Neutrophil (primary cell): ENCODE results near the gene FAM171A2.
"Not testable (repeated sequence)": the region's sequence is repeated elsewhere in the genome, so short reads cannot be mapped to it uniquely, and the experiment has no call there.

Experiments used
- H3K27ac ChIP-seq: fragments of 200-600 bp; sonication (generic); 2 replicates; pipeline ENCODE4 v1.5.1; 2016; ENCODE audit warnings: mild to moderate bottlenecking, moderate library complexity
- H3K27me3 ChIP-seq: fragments of 200-600 bp; sonication (generic); 2 replicates; pipeline ENCODE4 v1.6.0; 2016; ENCODE audit warnings: mild to moderate bottlenecking
- H3K36me3 ChIP-seq: fragments of 200-600 bp; sonication (generic); 2 replicates; pipeline ENCODE4 v1.5.1; 2017
- H3K4me1 ChIP-seq, 2 experiments: fragments of 200-600 bp in 1 of 2; sonication (generic) in 1 of 2; 1 replicate in 1 of 2; 2 replicates in 1 of 2; pipeline versions ENCODE4 v1.5.1 to v1.6.1; 2013 to 2016; ENCODE audit warnings: low read depth in 1 of 2, low read length in 1 of 2, mild to moderate bottlenecking in 1 of 2, moderate library complexity in 1 of 2; ENCODE audit not compliant: control insufficient read depth in 1 of 2, insufficient read depth in 1 of 2
- H3K4me3 ChIP-seq, 2 experiments: fragments of 200-600 bp in 1 of 2; sonication (generic) in 1 of 2; 1 replicate in 1 of 2; 2 replicates in 1 of 2; pipeline ENCODE4 v1.5.1; 2013 to 2016; ENCODE audit warnings: low read depth in 1 of 2, low read length in 1 of 2, mild to moderate bottlenecking in 1 of 2, moderate library complexity in 1 of 2
- H3K9me3 ChIP-seq: fragments of 200-600 bp; sonication (generic); 2 replicates; pipeline ENCODE4 v1.5.1; 2016
- TF ChIP-seq, protein P1 (sequence below): fragments of 200-600 bp; sonication (generic); IDR thresholded peaks from 2 replicates; pipeline ENCODE4 v1.5.1; 2016; ENCODE audit warnings: antibody characterized with exemption

The FAM171A2 gene

DNA sequence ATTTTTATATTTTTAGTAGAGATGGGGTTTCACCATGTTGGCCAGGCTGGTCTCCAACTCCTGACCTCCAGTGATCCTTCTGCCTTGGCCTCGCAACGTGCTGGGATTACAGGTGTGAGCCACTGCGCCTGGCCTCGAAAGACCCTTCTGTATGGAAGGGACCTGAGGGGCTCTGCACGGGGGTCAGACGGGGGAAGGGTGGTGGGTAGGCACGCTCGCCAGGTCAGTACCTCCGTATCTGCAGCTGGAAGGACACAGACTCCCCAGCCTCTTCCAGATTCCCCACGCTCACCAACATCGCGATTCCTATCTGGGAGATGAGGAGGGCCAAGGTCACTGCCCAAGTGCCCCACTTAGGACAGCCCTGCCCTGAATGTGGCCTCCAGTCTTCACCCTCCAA lies 13.1 kb upstream of the FAM171A2 start:
- H3K27ac ChIP-seq = no peak overlapping the region
- no peaks in the 10 kb centered on the region for H3K36me3 ChIP-seq
- no peaks in the 10 kb centered on the region for H3K4me1 ChIP-seq
- TF ChIP-seq, protein P1, sequence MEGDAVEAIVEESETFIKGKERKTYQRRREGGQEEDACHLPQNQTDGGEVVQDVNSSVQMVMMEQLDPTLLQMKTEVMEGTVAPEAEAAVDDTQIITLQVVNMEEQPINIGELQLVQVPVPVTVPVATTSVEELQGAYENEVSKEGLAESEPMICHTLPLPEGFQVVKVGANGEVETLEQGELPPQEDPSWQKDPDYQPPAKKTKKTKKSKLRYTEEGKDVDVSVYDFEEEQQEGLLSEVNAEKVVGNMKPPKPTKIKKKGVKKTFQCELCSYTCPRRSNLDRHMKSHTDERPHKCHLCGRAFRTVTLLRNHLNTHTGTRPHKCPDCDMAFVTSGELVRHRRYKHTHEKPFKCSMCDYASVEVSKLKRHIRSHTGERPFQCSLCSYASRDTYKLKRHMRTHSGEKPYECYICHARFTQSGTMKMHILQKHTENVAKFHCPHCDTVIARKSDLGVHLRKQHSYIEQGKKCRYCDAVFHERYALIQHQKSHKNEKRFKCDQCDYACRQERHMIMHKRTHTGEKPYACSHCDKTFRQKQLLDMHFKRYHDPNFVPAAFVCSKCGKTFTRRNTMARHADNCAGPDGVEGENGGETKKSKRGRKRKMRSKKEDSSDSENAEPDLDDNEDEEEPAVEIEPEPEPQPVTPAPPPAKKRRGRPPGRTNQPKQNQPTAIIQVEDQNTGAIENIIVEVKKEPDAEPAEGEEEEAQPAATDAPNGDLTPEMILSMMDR = no peak
- peaks cover 49% of the 10 kb centered on the region for H3K27me3 ChIP-seq
- no peaks in the 10 kb centered on the region for H3K9me3 ChIP-seq
- no peak overlapping the region for H3K4me3 ChIP-seq

DNA sequence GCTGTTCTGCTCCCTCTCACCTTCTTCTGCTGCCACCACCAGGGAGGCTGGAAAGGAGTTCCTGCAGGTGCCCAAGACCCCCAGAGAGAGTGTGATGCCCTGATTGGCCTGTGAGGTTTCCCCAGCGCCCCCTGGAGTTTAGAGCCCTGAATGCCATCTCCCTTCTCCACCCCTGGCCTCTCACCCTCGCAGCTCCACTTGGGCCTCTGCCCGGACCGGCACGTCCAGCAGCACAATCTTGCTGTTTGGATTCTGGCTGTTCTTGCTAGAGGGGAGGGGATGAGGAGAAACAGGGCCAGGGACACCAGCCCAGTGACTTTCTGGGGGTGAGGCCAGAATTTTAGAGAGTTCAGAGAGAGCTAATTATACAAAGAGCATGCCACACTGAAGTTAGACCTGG lies 12.5 kb upstream of the FAM171A2 start:
- Histone ChIP-seq H3K4me3 (no peak overlapping the region), H3K4me1 (no peaks in the 10 kb centered on the region), H3K36me3 (no peaks in the 10 kb centered on the region), H3K9me3 (no peaks in the 10 kb centered on the region), H3K27me3 (peaks cover 49% of the 10 kb centered on the region), H3K27ac (no peak overlapping the region)
- TF ChIP-seq, protein P1 = no peak

DNA sequence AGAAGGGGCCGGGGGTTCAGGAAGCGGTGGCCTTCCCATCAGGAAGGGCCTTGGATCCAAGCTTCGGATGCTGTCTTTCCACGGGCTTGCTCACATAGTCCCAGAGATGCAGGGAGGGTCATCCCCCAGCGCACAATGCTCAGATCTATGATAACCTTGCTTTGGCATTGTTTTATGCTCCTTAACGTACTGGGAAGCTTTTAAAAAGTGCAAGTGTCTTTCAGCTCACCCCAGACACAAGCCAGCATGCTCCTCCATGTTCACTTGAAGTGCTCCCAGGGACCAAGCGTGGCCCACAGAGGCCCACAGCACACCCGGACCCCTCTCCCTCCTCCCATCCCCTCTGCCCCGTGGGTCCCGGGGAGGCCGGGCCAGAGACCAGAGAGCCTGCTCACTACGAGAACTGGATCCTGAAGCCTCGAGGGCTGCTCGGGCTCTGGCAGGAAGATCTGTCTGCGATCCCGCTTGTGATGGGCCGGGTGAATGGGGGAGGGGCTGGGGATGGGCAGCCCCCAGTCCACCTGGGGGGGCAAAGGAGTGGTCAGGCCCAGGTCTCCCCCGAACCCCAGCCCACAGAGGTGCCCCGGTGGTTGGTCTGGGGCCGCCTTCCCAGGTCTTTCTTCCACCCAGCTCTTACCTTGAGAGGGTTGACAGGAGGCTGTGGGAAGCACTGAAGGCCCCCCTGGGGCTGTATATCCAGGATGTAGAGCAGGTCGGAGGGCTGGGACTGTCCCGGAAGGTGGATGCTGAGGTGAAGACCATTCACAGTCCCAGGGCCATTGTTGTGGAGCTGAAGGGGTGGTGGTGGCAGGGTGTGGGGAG lies 11.8 kb upstream of the FAM171A2 start:
- Histone ChIP-seq H3K4me1 (no peaks in the 10 kb centered on the region), H3K27ac (no peak overlapping the region), H3K4me3 (no peak overlapping the region), H3K9me3 (no peaks in the 10 kb centered on the region), H3K36me3 (no peaks in the 10 kb centered on the region), H3K27me3 (peaks cover 55% of the 10 kb centered on the region)
- TF ChIP-seq, protein P1 = no peak

DNA sequence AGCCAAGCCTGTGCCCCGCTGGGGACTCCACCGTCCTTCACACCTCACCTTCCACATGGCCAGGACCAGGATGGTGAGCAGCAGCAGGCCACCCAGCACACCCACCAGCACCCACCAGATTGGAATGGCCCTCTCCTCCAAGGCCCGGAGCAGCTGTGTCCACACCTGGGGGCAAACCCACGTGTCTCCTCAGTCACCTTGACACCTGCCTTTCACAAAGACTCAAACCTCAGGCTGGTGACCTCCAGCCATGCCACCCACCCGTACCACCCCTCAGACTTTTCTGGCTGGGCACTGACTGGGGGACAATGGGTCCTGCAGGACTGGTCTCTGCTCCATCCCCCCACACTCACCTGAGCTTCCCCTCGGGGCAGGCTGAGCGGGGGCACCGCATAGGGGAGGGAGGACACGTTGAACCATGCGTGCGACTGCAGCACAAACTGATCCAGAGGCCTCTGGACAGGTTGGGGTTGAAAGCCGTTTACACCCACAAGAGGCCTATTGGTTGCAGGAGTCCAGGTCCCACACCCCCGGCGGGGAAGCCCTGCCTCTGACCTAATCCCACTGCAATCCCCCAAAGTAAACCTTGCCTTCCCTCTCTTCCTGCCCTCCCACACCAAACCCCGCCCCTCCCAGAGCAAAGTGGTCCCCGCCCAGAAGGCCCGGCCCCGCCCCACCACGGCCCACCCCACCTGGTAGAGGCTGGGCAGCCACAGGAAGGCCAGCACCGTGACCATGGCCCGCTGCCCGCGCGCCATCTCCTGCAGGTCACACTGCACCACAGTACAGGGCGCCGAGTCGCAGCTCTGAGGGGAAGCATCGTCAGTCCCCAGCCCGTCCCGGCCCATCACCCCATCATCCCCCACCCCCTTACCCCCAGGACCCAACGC lies 10.9 kb upstream of the FAM171A2 start:
- TF ChIP-seq, protein P1 = no peak
- H3K4me3 ChIP-seq = no peak overlapping the region
- peaks cover 64% of the 10 kb centered on the region for H3K27me3 ChIP-seq
- no peaks in the 10 kb centered on the region for H3K36me3 ChIP-seq
- H3K9me3 ChIP-seq = no peaks in the 10 kb centered on the region
- no peaks in the 10 kb centered on the region for H3K4me1 ChIP-seq
- H3K27ac ChIP-seq = no peak overlapping the region

DNA sequence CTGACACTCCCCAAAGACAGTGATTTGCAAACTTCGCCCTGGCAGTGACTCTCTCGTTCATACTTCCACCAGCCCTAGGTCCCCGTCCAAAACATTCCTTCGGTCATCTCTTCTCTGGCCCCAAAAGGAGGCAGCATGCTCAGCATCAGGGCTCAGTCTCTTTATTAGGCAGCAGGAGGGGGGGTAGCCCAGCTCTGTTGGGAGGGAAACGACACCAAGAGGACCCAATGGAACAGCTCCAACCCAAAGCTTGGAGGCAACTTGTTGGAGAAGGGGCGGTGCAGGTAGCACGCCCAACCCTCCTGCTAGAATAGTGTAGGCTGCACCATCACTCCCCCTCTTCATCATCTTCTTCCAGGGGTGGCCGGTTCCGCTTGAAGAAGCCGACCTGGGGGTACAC lies 8.4 kb upstream of the FAM171A2 start:
- Histone ChIP-seq H3K27ac (no peak overlapping the region), H3K36me3 (no peaks in the 10 kb centered on the region), H3K9me3 (no peaks in the 10 kb centered on the region), H3K4me1 (no peaks in the 10 kb centered on the region), H3K4me3 (no peak overlapping the region), H3K27me3 (peaks cover 86% of the 10 kb centered on the region)
- TF ChIP-seq, protein P1 = no peak

DNA sequence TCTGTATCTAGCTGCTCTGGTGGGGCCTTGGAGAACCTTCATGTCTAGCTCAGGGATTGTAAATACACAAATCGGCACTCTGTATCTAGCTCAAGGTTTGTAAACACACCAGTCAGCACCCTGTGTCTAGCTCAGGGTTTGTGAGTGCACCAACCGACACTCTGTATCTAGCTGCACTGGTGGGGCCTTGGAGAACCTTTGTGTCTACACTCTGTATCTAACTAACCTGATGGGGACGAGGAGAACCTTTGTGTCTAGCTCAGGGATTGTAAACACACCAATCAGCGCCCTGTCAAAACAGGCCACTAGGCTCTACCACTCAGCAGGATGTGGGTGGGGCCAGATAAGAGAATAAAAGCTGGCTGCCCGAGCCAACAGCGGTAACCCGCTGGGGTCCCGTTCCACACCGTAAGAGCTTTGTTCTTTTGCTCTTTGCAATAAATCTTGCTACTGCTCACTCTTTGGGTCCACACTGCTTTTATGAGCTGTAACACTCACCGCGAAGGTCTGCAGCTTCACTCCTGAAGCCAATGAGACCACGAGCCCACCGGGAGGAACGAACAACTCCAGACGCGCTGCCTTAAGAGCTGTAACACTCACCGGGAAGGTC lies 5.9 kb upstream of the FAM171A2 start:
- peaks cover 96% of the 10 kb centered on the region for H3K27me3 ChIP-seq

DNA sequence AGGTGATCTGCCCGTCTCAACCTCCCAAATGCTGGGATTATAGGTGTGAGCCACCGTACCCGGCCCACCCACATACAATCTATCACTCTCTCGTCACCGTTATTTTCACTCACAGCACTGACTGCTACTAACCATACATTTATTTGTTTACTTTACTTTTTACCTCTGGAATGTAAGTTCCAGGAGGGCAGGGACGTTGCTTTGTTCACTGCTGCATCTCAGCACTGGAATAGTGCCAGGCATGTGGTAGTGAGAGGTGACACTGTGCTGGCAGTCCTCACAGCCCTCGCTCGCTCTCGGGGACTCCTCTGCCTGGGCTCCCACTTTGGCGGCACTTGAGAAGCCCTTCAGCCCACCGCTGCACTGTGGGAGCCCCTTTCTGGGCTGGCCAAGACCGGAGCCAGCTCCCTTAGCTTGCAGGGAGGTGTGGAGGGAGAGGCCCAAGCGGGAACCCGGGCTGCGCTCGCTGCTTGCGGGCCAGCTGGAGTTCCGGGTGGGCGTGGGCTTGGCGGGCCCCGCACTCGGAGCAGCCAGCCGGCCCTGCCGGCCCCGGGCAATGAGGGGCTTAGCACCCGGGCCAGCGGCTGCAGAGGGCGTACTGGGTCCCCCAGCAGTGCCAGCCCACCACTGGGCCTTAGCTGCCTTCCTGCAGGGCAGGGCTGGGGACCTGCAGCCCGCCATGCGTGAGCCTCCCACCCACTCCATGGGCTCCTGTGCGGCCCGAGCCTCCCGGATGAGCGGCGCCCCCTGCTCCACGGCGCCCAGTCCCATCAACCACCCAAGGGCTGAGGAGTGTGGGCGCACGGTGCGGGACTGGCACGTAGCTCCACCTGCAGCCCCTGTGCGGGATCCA lies 5.0 kb upstream of the FAM171A2 start:
- not testable (repeated sequence) for H3K9me3 ChIP-seq, H3K4me3 ChIP-seq, H3K36me3 ChIP-seq, H3K4me1 ChIP-seq, H3K27ac ChIP-seq
- peaks cover 96% of the 10 kb centered on the region for H3K27me3 ChIP-seq

More for the DNA sequence above, 5.9 kb upstream of the FAM171A2 start:
- H3K9me3 ChIP-seq, H3K4me3 ChIP-seq, H3K36me3 ChIP-seq, H3K27ac ChIP-seq, H3K4me1 ChIP-seq: not testable (repeated sequence)
